HEK293 (cell line): Measurements from ENCODE around the gene OLIG1.

Experiments used
- CTCF ChIA-PET: fragments of 350-600 bp; formaldehyde crosslinking; extraction: SDS; loops from one replicate; lab custom pipeline; 2021; ENCODE audit warnings: antibody characterized with exemption; lab: Yijun Ruan, JAX
- POLR2A ChIA-PET: fragments of 300-600 bp; formaldehyde crosslinking; extraction: SDS; loops from one replicate; lab custom pipeline; 2020; ENCODE audit warnings: antibody characterized with exemption, inconsistent platforms; lab: Yijun Ruan, JAX
- H3K27ac ChIP-seq: fragments of 200-500 bp; sonication (Bioruptor generic); 2 replicates; pipeline ENCODE4 v1.5.1; 2014; ENCODE audit warnings: low read depth, low read length, control low read depth, inconsistent platforms; ENCODE audit errors: extremely low read depth
- H3K36me3 ChIP-seq, 2 experiments: fragments of 200-500 bp in 1 of 2; sonication (Bioruptor generic) in 1 of 2; 1 replicate in 1 of 2; 2 replicates in 1 of 2; pipeline ENCODE4 v1.5.1; 2014 to 2017; ENCODE audit warnings: inconsistent platforms in 2 of 2, low read length in 2 of 2; ENCODE audit not compliant: control insufficient read depth in 2 of 2, insufficient read depth in 1 of 2
- H3K4me1 ChIP-seq: fragments of 200-500 bp; sonication (Bioruptor generic); 2 replicates; pipeline ENCODE4 v1.5.1; 2014; ENCODE audit warnings: mild to moderate bottlenecking, low read length, inconsistent platforms; ENCODE audit not compliant: control insufficient read depth, insufficient read depth
- H3K4me3 ChIP-seq: 2 replicates; pipeline ENCODE4 v1.5.1; 2011; ENCODE audit warnings: low read depth, mild to moderate bottlenecking, control low read depth, low read length, moderate library complexity
- H3K9me3 ChIP-seq: fragments of 200-500 bp; sonication (Bioruptor generic); 2 replicates; pipeline ENCODE4 v1.5.1; 2014; ENCODE audit warnings: low read depth, low read length, inconsistent platforms; ENCODE audit not compliant: control insufficient read depth, insufficient read depth
- ATF2 ChIP-seq: fragments of 450-650 bp; formaldehyde crosslinking; IDR thresholded peaks from 2 replicates; pipeline ENCODE4 v1.5.1; 2016; ENCODE audit warnings: missing biosample characterization, missing genetic modification characterization, low read depth
- BCL11A ChIP-seq: fragments of 450-650 bp; formaldehyde crosslinking; IDR thresholded peaks from 2 replicates; pipeline ENCODE4 v1.5.1; 2016; ENCODE audit warnings: low read depth, missing biosample characterization, missing genetic modification characterization
- HOXC10 ChIP-seq: sonication (generic); formaldehyde crosslinking; IDR thresholded peaks from 2 replicates; pipeline ENCODE4 v1.8.1; 2023; ENCODE audit warnings: mild to moderate bottlenecking, missing genetic modification reagents
- KLF8 ChIP-seq: fragments of 450-650 bp; formaldehyde crosslinking; IDR thresholded peaks from 2 replicates; pipeline ENCODE4 v1.5.1; 2016; ENCODE audit warnings: missing biosample characterization, missing genetic modification characterization
- OSR2 ChIP-seq: fragments of 450-650 bp; formaldehyde crosslinking; IDR thresholded peaks from 2 replicates; pipeline ENCODE4 v1.5.1; 2016; ENCODE audit warnings: missing biosample characterization, missing genetic modification characterization
- PRDM1 ChIP-seq: fragments of 450-650 bp; formaldehyde crosslinking; IDR thresholded peaks from 2 replicates; pipeline ENCODE4; 2016; ENCODE audit warnings: missing biosample characterization, missing genetic modification characterization
- SP2 ChIP-seq: fragments of 450-650 bp; formaldehyde crosslinking; IDR thresholded peaks from 2 replicates; pipeline ENCODE4 v1.5.1; 2016; ENCODE audit warnings: missing biosample characterization, missing genetic modification characterization
- TSHZ1 ChIP-seq: fragments of 450-650 bp; formaldehyde crosslinking; IDR thresholded peaks from 2 replicates; pipeline ENCODE4 v1.5.1; 2016; ENCODE audit warnings: missing biosample characterization, missing genetic modification characterization, borderline replicate concordance
- ZBTB8A ChIP-seq: fragments of 450-650 bp; formaldehyde crosslinking; IDR thresholded peaks from 2 replicates; pipeline ENCODE4 v1.5.1; 2016; ENCODE audit warnings: missing biosample characterization, missing genetic modification characterization
- ZFP69B ChIP-seq: fragments of 450-650 bp; formaldehyde crosslinking; IDR thresholded peaks from 2 replicates; pipeline ENCODE4 v1.5.1; 2016; ENCODE audit warnings: missing biosample characterization, missing genetic modification characterization
- ZNF138 ChIP-seq: fragments of 450-650 bp; formaldehyde crosslinking; IDR thresholded peaks from 2 replicates; pipeline ENCODE4 v1.5.1; 2016; ENCODE audit warnings: missing biosample characterization, missing genetic modification characterization, borderline replicate concordance
- ZNF202 ChIP-seq: fragments of 450-650 bp; formaldehyde crosslinking; IDR thresholded peaks from 2 replicates; pipeline ENCODE4 v1.5.1; 2016; ENCODE audit warnings: missing biosample characterization, missing genetic modification characterization, borderline replicate concordance
- ZNF221 ChIP-seq: fragments of 450-650 bp; formaldehyde crosslinking; IDR thresholded peaks from 2 replicates; pipeline ENCODE4 v1.5.1; 2017; ENCODE audit warnings: missing biosample characterization, missing genetic modification characterization, borderline replicate concordance
- ZNF280C ChIP-seq: fragments of 450-650 bp; formaldehyde crosslinking; IDR thresholded peaks from 2 replicates; pipeline ENCODE4 v1.5.1; 2016; ENCODE audit warnings: missing biosample characterization, missing genetic modification characterization
- ZNF521 ChIP-seq: fragments of 450-650 bp; formaldehyde crosslinking; IDR thresholded peaks from 2 replicates; pipeline ENCODE4 v1.5.1; 2017; ENCODE audit warnings: missing biosample characterization, mild to moderate bottlenecking, missing genetic modification characterization
- ZNF571 ChIP-seq: fragments of 450-650 bp; formaldehyde crosslinking; IDR thresholded peaks from 2 replicates; pipeline ENCODE4 v1.5.0; 2017; ENCODE audit warnings: missing biosample characterization, missing genetic modification characterization
- ZNF585B ChIP-seq: fragments of 450-650 bp; formaldehyde crosslinking; IDR thresholded peaks from 2 replicates; pipeline ENCODE4 v1.5.1; 2016; ENCODE audit warnings: missing biosample characterization, missing genetic modification characterization
- ZSCAN18 ChIP-seq: fragments of 450-650 bp; formaldehyde crosslinking; IDR thresholded peaks from 2 replicates; pipeline ENCODE4 v1.5.1; 2016; ENCODE audit warnings: missing biosample characterization, missing genetic modification characterization

Gene OLIG1

GRCh38 chr21:33064623-33065390, 5.1 kb upstream of the OLIG1 start (continued):
- TF ChIP-seq ATF2 (no peak), ZSCAN18 (tag by site-specific recombination) (no peak)

- H3K36me3 ChIP-seq, result no peaks in the 10 kb centered on the region
- no peak for TF ChIP-seq TSHZ1 (tag by site-specific recombination)
- no peak for TF ChIP-seq ZNF221 (tag by site-specific recombination)
- no peak for TF ChIP-seq ZFP69B
- no peak for TF ChIP-seq ZNF585B (tag by site-specific recombination)
- no peak for TF ChIP-seq OSR2 (tag by site-specific recombination)
- no peak for TF ChIP-seq SP2 (tag by site-specific recombination)
- TF ChIP-seq ZNF280C, result no peak
- TF ChIP-seq BCL11A, result no peak
- no peak for TF ChIP-seq ZNF571
- no peak for TF ChIP-seq HOXC10 (CRISPR knock-in tag)
- no peak for TF ChIP-seq PRDM1 (tag by site-specific recombination)
- TF ChIP-seq KLF8 (tag by site-specific recombination), result no peak
- TF ChIP-seq ZBTB8A (tag by site-specific recombination), result no peak
- no peak for TF ChIP-seq ZNF202 (tag by site-specific recombination)
- no peak for TF ChIP-seq ZNF521
- no peak for TF ChIP-seq ZNF138 (tag by site-specific recombination)
- no peak overlapping the region for H3K27ac ChIP-seq
- no peaks in the 10 kb centered on the region for H3K9me3 ChIP-seq
- H3K4me1 ChIP-seq, result peaks cover 4% of the 10 kb centered on the region; the same call in 1 of the 2 replicates
- ChIA-PET CTCF (interaction anchor here (0.7 to 1.2 kb wide), 2 partner anchors 127 to 366 kb away, joined by 3 to 5 read pairs; no protein-coding TSS in a partner anchor), POLR2A (no interaction called here)
- no peak overlapping the region for H3K4me3 ChIP-seq
Measured at GRCh38 chr21:33067043-33067442, 2.9 kb upstream of the OLIG1 start.
